Fibroblast of upper back skin (primary cell): Measurements from ENCODE around the gene CHAT.

Source experiments
- DNase-seq: peaks from one replicate; pipeline ENCODE4 v3.0.0-alpha.2; 2013

Gene CHAT

DNA sequence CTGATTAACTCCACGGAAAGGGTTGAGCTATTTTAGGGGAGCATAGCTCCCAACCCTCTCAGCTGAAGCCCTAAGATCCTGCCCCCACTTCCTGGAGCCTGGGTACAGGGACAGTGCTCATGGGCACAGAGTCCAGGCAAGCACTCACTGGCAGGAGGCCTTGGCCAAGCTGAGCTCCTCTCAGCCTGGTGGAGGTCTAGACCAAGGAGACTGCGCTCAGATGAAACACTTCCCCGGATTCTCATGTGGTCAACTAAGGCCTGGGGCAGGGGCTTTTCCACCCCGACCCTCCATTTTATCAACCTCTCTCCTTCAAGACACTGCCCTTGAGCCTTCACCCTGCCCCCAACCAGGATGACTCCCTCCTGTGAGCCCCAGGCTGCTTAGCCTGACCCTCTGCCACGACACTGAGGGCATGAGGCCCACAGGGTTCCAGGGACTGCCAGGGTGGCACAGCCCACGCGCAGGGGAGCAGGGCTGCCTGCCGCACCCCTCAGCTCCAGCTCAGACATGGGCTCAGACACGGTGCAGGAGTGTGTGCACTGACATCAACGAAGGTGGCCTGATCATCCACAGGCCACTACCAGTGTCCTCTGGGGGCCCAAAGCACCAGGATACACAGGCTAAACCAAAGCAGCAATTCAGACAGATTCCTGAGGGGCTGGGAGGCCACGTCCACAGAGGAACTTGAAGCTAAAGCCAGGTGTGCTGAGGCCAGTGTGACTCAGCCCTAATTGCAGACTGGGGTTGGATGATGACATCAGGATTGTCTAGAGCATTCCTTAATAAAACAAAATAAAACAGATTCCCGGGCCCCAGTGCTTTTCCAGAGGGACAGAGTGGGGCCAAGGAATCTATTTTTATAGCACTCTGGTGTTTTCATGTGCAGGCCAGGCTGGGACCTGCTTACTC lies 18.8 kb downstream of the CHAT start:
- DNase-seq = peak; percentile 20

DNA sequence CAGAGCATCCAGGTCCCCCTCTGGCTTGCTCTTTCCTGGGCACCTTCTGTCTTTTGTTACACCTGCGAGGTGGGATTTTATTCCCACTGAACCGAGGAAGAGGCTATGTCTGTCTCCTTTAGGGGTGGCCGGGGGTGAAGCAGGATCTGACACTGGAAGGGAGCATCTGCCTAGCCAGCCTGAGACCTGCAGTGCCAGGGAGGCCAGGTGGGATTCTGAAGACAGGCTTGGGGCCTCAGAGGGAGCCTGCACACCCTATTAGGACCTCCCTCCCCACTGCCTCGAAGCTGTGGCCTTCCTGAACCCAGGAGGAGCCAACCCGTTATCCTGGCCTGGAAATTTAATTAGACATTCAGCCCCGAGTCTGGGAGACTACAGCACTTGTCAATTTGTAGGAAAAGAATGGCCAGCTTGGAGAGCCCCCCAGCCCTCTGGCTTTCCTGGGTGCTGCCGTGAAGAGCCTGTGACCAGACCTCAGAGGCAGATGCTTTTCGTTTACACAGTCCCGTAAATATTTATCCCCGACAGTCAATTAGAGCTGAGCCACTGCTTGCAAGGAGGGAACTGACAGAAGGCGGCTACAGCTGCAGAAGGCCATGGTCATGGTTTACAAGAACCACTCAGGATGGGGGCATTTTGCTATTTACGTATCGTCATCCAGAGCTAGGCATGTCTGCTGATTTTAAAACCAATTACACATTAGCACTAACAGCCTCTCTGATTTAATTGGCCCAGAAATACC lies 19.7 kb downstream of the CHAT start:
- DNase-seq = no peak

DNA sequence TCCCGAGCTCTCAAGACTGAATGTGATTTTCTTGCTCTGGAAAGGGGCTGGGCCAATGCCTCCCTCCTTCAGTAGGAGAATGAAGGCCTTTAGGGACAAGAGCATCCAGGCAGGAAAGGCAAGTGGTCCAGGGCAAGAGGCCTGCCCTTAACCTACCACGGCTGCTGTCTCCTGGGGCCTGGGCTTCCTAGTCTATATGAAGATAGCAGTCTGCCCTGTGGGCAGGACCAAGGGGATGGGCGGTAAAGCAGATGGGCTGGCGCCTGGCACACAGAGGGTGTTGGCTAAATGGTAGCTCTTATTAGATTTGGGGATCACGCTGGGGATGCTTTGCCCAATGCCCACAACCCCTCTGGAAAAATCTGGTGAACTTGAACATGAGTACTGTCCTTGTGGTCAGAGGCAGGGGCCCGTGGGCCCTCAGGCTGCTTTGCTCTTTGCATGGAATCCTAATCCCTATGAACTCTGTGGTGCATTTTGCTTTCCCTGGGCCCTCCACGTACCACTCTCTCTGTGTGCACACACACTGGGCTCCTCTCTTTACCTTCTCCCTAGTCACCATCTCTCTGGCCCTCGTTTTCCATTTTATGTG lies 20.3 kb downstream of the CHAT start:
- no peak for DNase-seq

DNA sequence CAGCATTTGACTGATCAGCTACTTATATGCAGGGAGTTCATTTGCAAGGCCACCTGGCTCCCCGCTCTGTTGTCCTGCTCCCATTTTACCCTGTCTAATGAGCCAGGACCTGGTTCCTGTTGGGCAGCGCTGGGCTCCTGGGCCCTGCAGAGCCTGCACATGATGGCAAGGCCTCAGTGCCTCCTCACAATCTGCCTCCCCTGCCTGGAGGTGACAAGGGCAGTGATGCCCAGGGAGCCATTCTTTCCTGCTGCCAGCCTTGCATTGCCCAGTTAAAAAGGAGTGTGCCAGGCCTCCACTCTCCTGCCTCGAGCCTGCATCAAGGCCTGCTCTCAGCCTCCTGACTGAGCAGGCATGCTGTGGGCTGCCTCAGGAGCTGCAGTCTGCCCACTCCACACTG lies 28.5 kb downstream of the CHAT start:
- no peak for DNase-seq

DNA sequence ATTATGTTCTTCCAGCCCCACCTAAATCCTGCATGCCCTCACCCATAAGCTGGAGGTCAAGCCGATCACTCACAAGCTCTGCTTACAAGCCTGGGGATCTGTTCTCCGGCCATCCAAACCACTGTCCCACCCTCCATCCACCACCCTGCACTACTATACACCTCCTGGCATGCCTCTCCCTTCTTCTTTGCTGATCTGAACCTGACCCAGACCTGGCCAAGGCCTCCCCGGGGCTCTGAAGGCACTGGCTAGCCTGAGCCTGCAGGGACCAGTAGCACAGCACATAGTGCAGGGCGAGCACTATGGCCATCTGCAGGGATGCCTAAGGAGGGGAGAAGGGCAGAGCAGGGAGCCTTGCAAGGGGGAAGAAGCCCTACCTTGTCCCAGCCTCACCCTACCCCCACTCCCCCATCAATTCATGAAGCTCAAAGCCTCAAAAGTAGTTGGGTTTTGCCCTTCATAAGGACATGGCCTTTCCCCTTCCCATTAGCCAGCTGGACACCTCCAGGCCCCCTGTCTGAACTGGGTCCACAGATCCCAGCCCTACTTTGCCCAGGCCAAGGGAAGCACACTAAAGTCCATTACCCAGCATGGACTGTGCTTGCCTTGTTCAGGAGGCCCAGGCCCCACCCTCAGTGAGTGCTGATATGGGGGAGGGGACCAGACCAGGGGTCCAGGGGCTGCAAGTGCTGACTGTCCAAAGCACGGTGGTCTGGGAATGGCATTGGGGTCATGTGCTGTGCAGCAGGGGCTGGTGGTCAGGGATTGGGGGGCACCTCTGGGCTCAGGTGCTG lies 29.6 kb downstream of the CHAT start:
- DNase-seq = no peak

DNA sequence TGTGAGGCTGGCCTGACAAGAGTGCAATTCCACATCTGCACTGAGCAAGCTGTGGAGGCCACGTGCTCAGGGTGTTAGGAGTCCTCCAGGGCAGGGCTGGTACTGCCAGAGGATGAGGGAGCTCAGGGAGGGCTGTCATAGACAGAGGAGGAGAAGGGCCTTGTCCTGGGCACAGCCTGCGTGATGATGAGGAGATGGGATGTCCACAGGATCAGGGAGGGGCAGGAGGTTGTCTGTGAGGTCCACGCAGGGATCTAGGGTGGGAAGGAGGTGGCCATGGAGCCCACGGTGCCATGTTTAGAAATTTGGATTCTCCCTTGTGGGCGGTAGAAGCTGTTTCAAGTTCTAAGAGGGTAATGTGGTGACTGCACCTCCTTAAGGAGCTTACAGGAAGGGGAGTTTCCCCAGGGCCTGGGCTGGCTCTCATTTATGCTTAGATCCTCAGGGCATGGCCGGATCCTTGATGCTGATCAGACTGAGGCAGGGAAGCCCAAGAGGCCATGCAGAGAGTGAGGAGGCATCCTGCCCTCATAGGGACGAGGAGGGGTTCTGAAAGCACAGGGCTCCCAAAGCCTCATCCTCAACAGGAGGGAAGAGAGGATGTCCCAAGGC lies 30.3 kb downstream of the CHAT start:
- DNase-seq = no peak

DNA sequence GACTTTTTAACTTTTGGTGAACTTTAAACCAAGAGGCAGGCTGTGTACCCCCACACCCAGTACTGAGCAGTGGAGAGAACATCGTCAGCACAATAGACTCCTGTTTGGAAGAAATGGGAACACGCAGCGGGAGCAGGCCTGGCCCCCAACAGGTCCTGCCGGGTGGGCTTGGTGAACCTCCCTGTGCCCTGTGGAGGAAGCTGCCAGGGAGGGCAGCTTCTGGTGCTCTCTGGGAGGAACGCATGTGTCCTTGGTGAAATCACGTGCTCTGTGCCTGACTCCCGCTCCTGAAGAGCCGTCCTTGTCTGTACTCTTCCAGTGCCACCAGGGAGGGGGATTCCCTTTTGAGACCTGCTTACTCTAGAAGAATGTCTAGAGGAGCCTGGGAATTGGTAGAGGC lies 31.6 kb downstream of the CHAT start:
- no peak for DNase-seq

DNA sequence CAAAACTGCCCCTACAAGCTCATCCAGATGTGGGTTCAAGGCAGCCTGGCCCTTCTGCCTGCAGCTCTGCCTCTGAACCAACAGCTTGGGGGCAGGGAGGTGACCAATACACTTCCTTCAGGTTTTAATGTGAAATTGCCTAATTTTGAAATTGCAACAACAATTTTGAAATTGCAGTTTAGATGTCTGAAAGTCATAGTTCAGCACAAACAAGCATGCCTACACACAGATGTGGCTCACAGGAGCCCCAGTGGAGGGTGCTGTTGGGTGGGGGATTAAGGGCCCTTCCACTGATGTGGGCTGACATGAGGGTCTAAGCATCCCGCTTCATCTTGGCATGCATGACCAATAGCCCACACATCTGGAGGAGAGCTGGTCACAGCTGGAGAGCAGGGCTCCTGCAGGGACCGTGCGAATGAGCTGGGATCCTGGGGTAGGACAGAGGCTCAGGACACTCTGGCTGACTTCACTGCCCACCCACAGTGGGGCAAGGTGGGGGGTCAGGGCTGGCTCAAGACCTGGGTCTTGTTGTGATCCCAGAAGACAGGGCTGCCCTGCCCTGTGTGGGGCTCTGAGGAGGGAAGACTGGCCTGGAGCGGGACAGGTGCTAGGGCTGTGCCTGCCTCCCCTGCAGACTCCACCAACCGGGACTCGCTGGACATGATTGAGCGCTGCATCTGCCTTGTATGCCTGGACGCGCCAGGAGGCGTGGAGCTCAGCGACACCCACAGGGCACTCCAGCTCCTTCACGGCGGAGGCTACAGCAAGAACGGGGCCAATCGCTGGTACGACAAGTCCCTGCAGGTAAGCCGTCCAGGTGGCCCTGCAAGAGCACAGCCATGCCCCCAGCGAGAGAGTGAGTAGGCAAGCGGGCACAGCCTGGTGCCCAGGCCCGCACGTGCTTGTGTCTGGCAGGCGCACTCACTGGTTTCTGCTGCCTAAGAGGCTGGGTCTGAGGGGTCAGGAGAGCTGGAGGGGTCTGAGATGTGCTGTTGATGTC lies 32.3 kb downstream of the CHAT start:
- DNase-seq = no peak

DNA sequence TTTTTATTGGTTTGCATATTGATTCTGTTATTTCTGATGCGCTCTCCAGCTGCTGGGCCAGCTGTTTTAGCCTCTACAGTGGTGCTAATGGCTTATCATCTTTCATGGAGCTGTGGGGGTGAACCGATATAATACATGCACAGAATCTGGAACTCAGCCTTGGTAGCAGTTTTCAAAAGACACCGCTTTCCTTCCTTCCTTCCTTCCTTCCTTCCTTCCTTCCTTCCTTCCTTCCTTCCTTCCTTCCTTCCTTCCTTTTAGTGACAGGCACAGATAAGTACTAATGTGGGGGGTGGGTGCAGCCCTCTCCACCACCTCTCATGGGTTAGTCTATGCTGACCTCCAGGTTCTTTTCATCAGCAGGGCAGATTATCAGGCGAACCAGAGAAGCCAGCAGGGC lies 33.7 kb downstream of the CHAT start:
- no peak for DNase-seq

DNA sequence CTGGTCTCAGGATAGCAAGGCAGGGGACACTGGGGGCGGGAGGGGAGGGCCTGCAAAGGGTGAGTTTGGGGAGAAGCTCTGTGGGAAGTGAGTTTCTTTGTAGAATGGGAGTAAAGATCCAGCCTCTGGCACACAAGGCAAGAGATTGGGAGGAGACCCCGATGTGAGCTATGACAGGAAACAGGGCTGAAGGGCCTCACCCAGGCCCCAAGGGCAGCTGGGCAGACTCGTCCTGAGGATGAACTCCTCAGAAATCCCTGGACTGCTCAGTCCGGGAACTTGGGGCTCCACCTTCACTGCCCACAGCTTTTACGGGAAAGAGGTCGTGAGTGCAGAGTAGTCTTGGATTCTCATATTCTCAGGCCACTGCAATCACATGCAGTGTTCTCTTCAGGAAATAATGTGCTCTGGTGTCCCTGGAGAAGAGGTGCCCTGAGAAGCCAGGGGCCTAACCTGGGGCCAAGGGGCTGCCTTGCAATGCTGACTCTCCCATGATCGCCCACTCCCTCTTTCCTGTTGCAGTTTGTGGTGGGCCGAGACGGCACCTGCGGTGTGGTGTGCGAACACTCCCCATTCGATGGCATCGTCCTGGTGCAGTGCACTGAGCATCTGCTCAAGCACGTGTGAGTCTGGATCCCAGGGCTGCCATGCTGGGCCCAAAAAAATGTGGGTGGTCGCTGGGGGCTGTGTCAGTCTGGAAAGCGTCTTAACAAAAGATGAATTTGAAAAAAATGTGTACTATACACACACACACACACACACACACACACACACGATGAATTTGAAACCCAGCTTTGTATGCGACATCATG lies 34.4 kb downstream of the CHAT start:
- DNase-seq = no peak

DNA sequence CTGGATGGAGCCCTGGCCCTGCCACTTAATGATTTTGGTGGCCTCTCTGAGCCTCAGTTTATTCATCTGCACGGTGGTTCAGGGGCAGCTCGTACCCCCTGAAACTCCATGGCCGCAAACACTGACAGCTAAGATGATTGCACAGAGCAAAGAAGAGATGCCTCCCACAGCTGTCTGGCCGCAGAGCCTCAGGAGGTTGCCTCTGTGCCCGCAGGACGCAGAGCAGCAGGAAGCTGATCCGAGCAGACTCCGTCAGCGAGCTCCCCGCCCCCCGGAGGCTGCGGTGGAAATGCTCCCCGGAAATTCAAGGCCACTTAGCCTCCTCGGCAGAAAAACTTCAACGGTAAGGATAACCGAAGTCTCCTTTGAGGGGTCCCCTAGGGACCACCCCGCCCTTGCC lies 35.5 kb downstream of the CHAT start:
- DNase-seq = peak; percentile 1

DNA sequence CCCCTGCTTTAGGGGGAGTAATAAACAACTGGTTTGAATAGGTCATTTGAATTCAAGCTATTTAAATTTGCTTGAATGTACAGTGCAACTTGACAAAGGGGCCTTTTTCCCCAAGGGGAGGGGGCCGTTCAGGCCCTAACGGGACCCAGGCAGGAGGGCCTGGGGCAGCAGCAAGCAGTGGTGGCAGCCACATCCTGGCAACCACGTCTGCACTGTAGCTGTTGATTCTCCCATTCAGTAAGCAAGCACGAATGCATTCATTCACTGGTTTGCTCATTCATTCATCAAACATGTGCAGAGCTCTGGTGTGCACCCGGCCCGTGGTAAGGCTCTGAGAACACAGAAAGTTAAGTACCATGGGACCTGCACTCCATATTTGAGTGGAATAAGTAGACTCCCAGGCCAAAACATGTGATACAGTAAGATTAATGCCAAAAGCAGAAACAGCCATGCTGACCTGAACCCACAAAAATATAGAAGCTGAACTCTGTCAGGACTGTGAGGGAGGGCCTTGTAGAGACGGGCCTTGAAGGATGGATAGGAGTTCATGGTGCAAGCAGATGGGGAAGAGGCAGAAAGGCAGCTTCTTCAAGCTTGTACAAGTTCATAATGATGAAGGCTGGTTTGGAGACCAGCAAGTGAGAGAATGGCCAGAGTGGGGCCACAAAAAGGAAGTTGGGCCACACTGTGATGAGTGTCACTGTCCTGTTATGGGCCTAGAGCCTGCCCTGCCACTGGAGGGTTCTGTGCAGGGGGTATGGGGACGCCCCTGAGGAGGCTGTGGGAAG lies 36.3 kb downstream of the CHAT start:
- DNase-seq = no peak

DNA sequence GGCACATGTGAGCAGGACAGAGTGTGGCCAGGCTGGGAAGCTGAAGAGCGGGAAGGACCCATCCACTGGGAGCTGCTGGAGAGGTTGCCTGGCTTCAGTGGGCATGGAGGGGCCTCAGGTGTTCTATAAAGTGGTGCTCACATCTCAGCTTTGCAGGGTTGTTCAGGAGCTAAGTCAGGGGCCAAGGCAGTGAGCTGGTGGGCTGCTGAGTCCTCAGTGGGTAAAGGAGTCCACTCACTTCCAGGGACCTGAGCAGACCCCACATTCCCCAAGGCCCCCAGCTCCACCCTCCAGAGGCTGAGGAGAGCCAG lies 36.8 kb downstream of the CHAT start:
- DNase-seq = no peak

DNA sequence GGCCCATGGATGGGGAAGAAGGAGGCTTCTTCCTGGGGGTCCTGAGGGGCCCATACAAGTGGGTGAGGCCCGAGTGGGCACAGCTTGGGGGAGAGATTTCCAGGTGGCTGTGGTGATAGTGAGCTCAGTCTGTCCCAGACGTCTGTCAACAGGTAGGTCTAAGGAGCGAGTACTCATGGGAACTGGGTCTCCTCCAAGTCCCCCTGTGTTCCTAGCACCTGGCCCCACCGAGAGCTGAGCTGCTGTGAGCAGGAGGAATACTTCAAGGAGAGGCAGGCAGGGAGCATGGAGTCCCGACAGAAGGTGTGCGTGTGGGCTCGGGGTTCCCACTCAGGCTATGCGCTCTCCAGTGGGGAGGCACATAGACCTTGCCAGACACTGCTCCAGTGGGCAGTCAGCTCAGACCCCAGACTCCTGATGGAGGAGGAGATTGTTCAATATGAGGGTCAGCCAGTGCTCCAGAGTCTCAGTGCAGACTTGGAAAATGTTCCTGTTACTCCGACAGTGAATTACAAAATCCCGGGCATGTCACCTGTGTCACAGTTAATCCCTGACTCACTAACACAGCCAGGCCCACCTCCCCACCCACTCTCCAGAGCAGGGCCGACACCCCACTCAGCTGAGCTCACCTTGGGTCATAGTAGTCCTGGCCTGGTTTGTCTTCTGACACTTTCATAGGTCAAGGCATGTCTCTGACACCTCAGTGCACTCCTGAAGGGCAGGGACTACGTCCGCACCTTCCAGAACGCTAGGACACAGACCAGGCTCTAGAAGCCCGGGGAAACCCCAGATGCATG lies 37.4 kb downstream of the CHAT start:
- DNase-seq = no peak

DNA sequence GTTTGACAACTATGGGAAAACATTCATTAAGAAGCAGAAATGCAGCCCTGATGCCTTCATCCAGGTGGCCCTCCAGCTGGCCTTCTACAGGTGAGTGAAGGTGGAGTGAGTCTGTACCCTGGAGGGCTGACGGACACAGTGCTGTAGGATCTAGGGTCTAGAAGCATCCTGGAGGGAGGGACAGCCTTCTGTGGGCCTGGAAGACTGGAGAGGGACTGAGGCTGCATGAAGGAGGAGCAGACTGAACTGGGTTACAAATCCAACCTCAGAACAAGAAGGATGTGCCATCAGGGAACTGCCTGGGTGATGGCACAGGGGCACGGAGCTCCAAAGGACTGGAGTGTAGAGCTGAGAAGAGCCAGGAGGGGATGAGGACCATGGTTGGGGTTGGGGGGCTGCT lies 38.1 kb downstream of the CHAT start:
- DNase-seq = no peak

DNA sequence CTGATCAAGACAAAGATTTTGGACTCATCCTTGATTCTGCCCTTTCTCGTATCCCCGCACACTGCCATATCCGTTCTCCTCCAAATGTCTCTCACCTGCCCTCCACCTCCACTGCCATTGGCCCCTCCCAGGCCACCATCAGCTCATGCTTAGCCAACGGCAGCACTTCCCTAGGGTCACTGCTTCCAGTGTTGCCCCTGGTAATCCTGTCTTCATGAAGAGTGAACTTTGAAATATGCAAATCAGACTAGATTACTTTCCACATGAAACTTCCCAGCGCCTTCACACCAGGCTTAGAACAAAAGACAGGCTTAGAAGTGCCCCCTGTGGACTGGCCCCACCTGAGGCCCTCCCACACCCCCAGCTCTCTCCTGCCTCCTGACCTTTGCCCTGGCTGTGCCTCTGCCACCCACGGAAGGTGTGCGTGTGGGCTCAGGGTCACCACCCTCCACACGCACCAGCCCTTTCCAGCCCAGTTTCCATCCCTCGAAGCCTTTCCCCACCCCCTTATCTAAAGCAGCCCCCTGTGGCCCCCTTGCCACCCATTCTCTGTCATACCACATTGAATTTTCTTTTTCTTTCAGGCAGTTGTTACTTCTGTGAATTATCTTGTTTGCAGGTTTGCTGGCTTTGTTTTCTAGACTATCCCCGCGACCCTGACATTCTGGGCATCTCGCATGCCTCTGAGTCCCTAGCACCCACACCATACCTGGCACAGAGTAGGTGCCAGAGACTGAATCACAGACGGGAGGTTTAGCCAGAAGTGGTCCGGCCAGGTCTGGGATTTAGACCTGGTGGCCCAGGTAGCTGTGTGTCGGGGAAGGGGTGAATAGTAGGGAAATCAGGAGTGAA lies 38.8 kb downstream of the CHAT start:
- DNase-seq = no peak

DNA sequence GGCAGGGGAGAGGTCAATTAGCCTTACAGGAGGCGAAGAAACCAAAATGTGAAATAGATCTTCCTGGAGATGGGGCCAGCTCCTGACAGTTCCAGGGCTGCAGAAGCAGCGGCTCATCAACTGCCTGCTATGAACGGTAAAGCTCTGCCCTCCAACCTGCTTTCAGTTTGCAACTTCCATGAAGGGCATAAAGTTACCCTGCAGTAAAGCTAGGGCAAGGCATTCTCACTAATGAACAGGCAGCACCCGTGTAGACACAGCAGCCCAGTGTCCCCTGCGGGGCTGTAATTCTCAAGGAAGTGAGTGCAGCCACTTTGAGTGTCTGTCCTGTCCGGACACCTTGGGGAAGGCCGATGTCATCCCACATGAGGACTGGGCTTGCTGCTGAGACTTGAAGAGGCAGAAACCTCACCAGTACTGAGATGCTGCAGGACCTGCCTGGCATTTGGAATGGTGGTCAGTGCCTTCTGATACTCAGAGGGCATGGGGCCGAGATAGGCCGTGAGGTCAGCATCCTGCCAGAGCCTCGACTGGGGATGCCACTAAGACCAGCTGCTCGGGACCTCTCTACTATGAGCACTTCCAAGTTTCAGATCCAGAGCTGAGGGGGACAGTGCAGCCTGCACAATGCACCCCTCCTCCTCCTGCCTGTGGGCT lies 39.6 kb downstream of the CHAT start:
- no peak for DNase-seq
